Loucy (cell line): Measurements from ENCODE around the gene SRRM3.
"Not testable (repeated sequence)": the region's sequence is repeated elsewhere in the genome, so short reads cannot be mapped to it uniquely, and the experiment has no call there.

Experiments
- H2AFZ ChIP-seq: fragments of 200-600 bp; sonication (generic); 2 replicates; pipeline ENCODE4 v1.6.0; 2016; ENCODE audit warnings: antibody characterized with exemption, mild to moderate bottlenecking, low read length, moderate library complexity
- H3F3A ChIP-seq: fragments of 200-600 bp; 2 replicates; pipeline ENCODE4 v1.6.0; 2016; ENCODE audit warnings: antibody characterized with exemption, low read depth, mild to moderate bottlenecking
- H3K27me3 ChIP-seq: fragments of 200-600 bp; sonication (generic); 2 replicates; pipeline ENCODE4 v1.6.1; 2014; ENCODE audit warnings: low read length, mild to moderate bottlenecking; ENCODE audit not compliant: insufficient read depth, poor library complexity, severe bottlenecking
- H3K36me3 ChIP-seq: fragments of 200-600 bp; sonication (generic); 2 replicates; pipeline ENCODE4 v1.6.1; 2016; ENCODE audit warnings: low read length; ENCODE audit not compliant: insufficient read depth
- H3K4me1 ChIP-seq: fragments of 200-600 bp; sonication (generic); 2 replicates; pipeline ENCODE4 v1.5.1; 2014; ENCODE audit warnings: low read length, mild to moderate bottlenecking; ENCODE audit not compliant: insufficient read depth, poor library complexity, severe bottlenecking
- H3K4me2 ChIP-seq: fragments of 200-600 bp; sonication (generic); 2 replicates; pipeline ENCODE4 v1.6.0; 2014; ENCODE audit warnings: antibody characterized with exemption, low read length, low read depth, mild to moderate bottlenecking; ENCODE audit not compliant: poor library complexity, severe bottlenecking
- H3K4me3 ChIP-seq: fragments of 200-600 bp; sonication (generic); 2 replicates; pipeline ENCODE4 v1.5.1; 2014; ENCODE audit warnings: low read length, mild to moderate bottlenecking, mixed read lengths; ENCODE audit not compliant: poor library complexity, severe bottlenecking
- H3K79me2 ChIP-seq: fragments of 200-600 bp; sonication (generic); 2 replicates; pipeline ENCODE4 v1.6.1; 2014; ENCODE audit warnings: low read length; ENCODE audit not compliant: insufficient read depth
- H3K9ac ChIP-seq: fragments of 200-600 bp; sonication (generic); 2 replicates; pipeline ENCODE4 v1.6.0; 2014; ENCODE audit warnings: mild to moderate bottlenecking, low read depth, low read length, moderate library complexity; ENCODE audit not compliant: poor library complexity, severe bottlenecking
- H3K9me2 ChIP-seq: fragments of 200-600 bp; sonication (generic); replicated peaks from 2 replicates; pipeline ENCODE4 v1.6.1; 2016; ENCODE audit warnings: low read depth, low read length, mixed read lengths
- H3K9me3 ChIP-seq: fragments of 200-600 bp; sonication (generic); 2 replicates; pipeline ENCODE4 v1.6.1; 2014; ENCODE audit warnings: mild to moderate bottlenecking, antibody characterized with exemption, low read length, low read depth; ENCODE audit not compliant: insufficient read depth
- H4K20me1 ChIP-seq: fragments of 200-600 bp; sonication (generic); 2 replicates; pipeline ENCODE4 v1.6.0; 2014; ENCODE audit warnings: antibody characterized with exemption, low read length, mild to moderate bottlenecking; ENCODE audit not compliant: insufficient read depth, poor library complexity, severe bottlenecking
- CTCF ChIP-seq: fragments of 200-600 bp; sonication (generic); conservative IDR thresholded peaks from 2 replicates; pipeline ENCODE4 v1.5.1; 2014; ENCODE audit warnings: mild to moderate bottlenecking, antibody characterized with exemption, low read length
- EZH2phosphoT487 ChIP-seq: fragments of 200-600 bp; IDR thresholded peaks from 2 replicates; pipeline ENCODE4 v1.6.1; 2018; ENCODE audit warnings: antibody characterized with exemption, mild to moderate bottlenecking, moderate library complexity, borderline replicate concordance

The SRRM3 gene

DNA sequence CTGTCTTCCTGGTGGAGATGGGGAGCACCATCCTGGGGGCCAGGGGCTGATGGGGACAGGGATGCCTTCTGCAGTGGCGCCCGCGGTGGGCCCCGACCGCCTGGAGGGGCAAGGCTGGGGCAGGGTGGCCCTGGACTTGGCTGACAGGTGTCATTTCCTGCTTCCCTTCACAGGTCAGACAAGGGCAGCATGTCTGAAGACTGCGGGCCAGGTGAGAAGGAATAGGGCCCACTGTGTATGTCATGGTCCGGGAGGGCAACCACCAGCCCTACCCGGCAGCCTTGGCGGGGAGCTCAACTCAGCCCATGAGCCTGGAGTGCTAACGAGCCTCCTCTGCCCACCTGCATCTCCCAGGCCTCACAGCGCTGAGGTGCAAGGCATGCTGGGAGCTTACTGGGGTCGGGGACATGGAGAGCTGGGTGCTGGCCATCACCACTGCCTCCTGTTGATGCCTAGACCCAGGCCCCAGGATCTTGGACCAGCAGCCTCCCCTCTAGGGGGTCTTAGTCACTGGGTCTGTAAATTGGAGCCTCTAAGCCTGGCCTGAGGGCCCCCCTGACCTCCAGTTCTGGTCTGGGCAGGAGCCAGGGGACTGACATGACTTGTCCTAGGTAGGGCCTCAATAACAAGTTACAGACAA is 28.0 kb upstream of the SRRM3 start:
- H3K9ac ChIP-seq: no peak overlapping the region
- H3K4me1 ChIP-seq: no peaks in the 10 kb centered on the region
- no peaks in the 10 kb centered on the region for H3F3A ChIP-seq
- no peak for TF ChIP-seq CTCF
- TF ChIP-seq EZH2phosphoT487: no peak
- H3K9me2 ChIP-seq: no peaks in the 10 kb centered on the region
- H3K27me3 ChIP-seq: no peaks in the 10 kb centered on the region
- no peak overlapping the region for H3K4me3 ChIP-seq
- H4K20me1 ChIP-seq: no peaks in the 10 kb centered on the region
- no peaks in the 10 kb centered on the region for H3K36me3 ChIP-seq
- H3K79me2 ChIP-seq: no peaks in the 10 kb centered on the region
- H3K4me2 ChIP-seq: no peak overlapping the region
- H2AFZ ChIP-seq: no peak overlapping the region
- no peaks in the 10 kb centered on the region for H3K9me3 ChIP-seq

GRCh38 chr7:76176951-76177350 is 24.7 kb upstream of the SRRM3 start:
- H3K27me3 ChIP-seq, H3F3A ChIP-seq, H3K9ac ChIP-seq, H3K9me3 ChIP-seq, H4K20me1 ChIP-seq, H3K36me3 ChIP-seq, H3K9me2 ChIP-seq, H3K4me1 ChIP-seq, H3K4me3 ChIP-seq, H3K4me2 ChIP-seq, H3K79me2 ChIP-seq, H2AFZ ChIP-seq: not testable (repeated sequence)

DNA sequence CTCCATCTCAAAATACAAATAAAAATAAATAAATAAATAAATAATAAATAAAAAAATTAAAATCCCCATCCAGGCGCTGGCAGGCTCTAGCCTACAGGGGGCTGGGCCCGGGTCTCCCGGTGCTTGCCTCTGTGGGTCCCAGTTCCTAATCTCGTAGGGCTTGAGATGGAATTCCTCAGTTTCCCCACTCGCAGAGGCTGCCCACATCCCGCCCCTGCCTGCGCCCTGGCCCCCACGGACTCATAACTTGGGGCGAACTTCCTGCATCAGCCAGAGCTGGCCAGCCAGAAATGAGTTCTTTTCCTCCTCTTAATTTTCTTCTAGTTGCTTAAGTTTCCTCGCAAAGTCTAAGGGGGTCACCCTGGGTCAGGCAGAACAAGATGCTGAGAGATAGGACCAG is 22.0 kb upstream of the SRRM3 start:
- Histone ChIP-seq H3K4me3 (no peak overlapping the region), H3K27me3 (no peaks in the 10 kb centered on the region), H3F3A (no peaks in the 10 kb centered on the region), H4K20me1 (no peaks in the 10 kb centered on the region), H3K9me3 (no peaks in the 10 kb centered on the region), H3K4me1 (no peaks in the 10 kb centered on the region), H3K4me2 (no peak overlapping the region), H3K36me3 (no peaks in the 10 kb centered on the region), H2AFZ (no peak overlapping the region), H3K9ac (no peak overlapping the region), H3K9me2 (no peaks in the 10 kb centered on the region), H3K79me2 (no peaks in the 10 kb centered on the region)
- TF ChIP-seq EZH2phosphoT487: no peak
- no peak for TF ChIP-seq CTCF

DNA sequence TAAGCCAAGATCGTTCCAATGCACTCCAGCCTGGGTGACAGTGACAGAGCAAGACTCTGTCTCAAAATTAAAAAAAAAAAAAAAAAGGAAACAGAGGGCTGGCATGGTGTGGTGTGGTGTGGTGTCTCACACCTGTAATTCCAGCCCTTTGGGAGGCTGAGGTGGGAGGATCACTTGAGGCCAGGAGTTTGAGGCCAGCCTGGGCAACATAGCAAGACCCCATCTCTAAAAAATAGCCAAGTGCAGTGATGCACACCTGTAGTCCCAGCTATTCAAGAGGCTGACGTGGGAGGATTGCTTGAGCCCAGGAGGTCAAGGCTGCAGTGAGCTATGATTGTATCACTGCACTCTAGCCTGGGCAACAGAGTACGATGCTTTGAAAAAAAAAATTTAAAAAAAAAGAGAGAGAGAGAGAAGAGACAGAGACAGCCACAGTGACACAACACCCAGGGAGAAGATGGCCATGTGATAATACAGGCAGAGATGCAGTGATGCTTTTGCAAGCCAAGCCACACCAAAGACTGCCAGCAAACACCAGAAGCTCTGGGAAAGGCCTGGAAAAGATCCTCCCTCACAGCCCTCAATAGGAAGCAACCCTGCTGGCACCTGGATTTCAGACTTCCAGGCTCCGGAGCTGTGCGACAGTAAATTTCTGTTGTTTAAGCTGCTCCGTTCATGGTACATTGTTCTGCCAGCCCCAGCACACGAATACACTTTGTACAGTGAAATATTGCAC is 19.3 kb upstream of the SRRM3 start:
- H3K9me2 ChIP-seq: no peaks in the 10 kb centered on the region
- no peaks in the 10 kb centered on the region for H3K4me1 ChIP-seq
- H4K20me1 ChIP-seq: no peaks in the 10 kb centered on the region
- H3K27me3 ChIP-seq: no peaks in the 10 kb centered on the region
- no peak overlapping the region for H3K4me3 ChIP-seq
- no peaks in the 10 kb centered on the region for H3F3A ChIP-seq
- no peak overlapping the region for H3K4me2 ChIP-seq
- no peaks in the 10 kb centered on the region for H3K79me2 ChIP-seq
- TF ChIP-seq EZH2phosphoT487 (no peak), CTCF (no peak)
- no peak overlapping the region for H3K9ac ChIP-seq
- H3K36me3 ChIP-seq: no peaks in the 10 kb centered on the region
- H3K9me3 ChIP-seq: no peaks in the 10 kb centered on the region
- H2AFZ ChIP-seq: no peak overlapping the region
